H9 (cell line): ENCODE measurements around the gene TRAFD1. TPM values are rescaled to one million over a fixed set of nuclear protein-coding genes. Genes with fewer than 3 reads are reported as not detected.

Experiments
- DNase-seq: peaks from one replicate; pipeline ENCODE4 v3.0.0-alpha.2; 2017
- H2AFZ ChIP-seq: one replicate; pipeline ENCODE4 v1.6.1; 2013; ENCODE audit warnings: mild to moderate bottlenecking, low read length, control low read depth, moderate library complexity
- H2AK5ac ChIP-seq: 2 replicates; pipeline ENCODE4 v1.6.1; 2013; ENCODE audit warnings: low read length, control low read depth, mixed read lengths; ENCODE audit not compliant: insufficient read length
- H2BK120ac ChIP-seq: one replicate; pipeline ENCODE4 v1.6.1; 2013; ENCODE audit warnings: low read depth, mild to moderate bottlenecking, low read length, control low read depth, inconsistent platforms; ENCODE audit not compliant: poor library complexity, severe bottlenecking
- H2BK12ac ChIP-seq: 2 replicates; pipeline ENCODE4 v1.6.1; 2013; ENCODE audit warnings: low read length, control low read depth, mixed read lengths, low read depth; ENCODE audit not compliant: insufficient read length
- H2BK15ac ChIP-seq: 2 replicates; pipeline ENCODE4 v1.6.1; 2013; ENCODE audit warnings: low read depth, low read length, control low read depth
- H2BK20ac ChIP-seq: one replicate; pipeline ENCODE4 v1.6.1; 2013; ENCODE audit warnings: low read depth, mild to moderate bottlenecking, low read length, control low read depth, inconsistent platforms; ENCODE audit not compliant: poor library complexity, severe bottlenecking
- H2BK5ac ChIP-seq: 2 replicates; pipeline ENCODE4 v1.6.1; 2013; ENCODE audit warnings: low read length, control low read depth, mixed read lengths; ENCODE audit not compliant: insufficient read length
- H3K14ac ChIP-seq: 2 replicates; pipeline ENCODE4 v1.6.1; 2013; ENCODE audit warnings: low read length, control low read depth; ENCODE audit not compliant: insufficient read depth
- H3K18ac ChIP-seq: 2 replicates; pipeline ENCODE4 v1.6.1; 2013; ENCODE audit warnings: low read depth, mild to moderate bottlenecking, mixed read lengths, low read length, control low read depth; ENCODE audit not compliant: insufficient read length
- H3K23ac ChIP-seq: 2 replicates; pipeline ENCODE4 v1.6.1; 2013; ENCODE audit warnings: low read length, control low read depth, mixed read lengths, low read depth; ENCODE audit not compliant: insufficient read length
- H3K23me2 ChIP-seq: 2 replicates; pipeline ENCODE4 v1.6.1; 2013; ENCODE audit warnings: low read depth, mild to moderate bottlenecking, mixed read lengths, low read length, control low read depth; ENCODE audit not compliant: insufficient read length, poor library complexity, severe bottlenecking
- H3K27ac ChIP-seq: 2 replicates; pipeline ENCODE4 v1.5.1; 2013; ENCODE audit warnings: low read length, control low read depth, mixed read lengths, low read depth; ENCODE audit not compliant: insufficient read length
- H3K27me3 ChIP-seq: 2 replicates; pipeline ENCODE4 v1.6.1; 2013; ENCODE audit warnings: low read length, control low read depth, inconsistent platforms; ENCODE audit not compliant: insufficient read depth
- H3K4ac ChIP-seq: 2 replicates; pipeline ENCODE4 v1.6.1; 2013; ENCODE audit warnings: low read depth, mild to moderate bottlenecking, control low read depth, inconsistent platforms, low read length, moderate library complexity
- H3K4me1 ChIP-seq: 2 replicates; pipeline ENCODE4 v1.6.1; 2013; ENCODE audit warnings: low read length, control low read depth, inconsistent platforms; ENCODE audit not compliant: insufficient read depth
- H3K4me2 ChIP-seq: 2 replicates; pipeline ENCODE4 v1.6.1; 2013; ENCODE audit warnings: low read length, control low read depth, mixed read lengths; ENCODE audit not compliant: insufficient read length, insufficient read depth
- H3K56ac ChIP-seq: 2 replicates; pipeline ENCODE4 v1.6.1; 2013; ENCODE audit warnings: low read depth, mild to moderate bottlenecking, mixed read lengths, low read length, control low read depth; ENCODE audit not compliant: insufficient read length
- H3K79me1 ChIP-seq: 2 replicates; pipeline ENCODE4 v1.6.1; 2013; ENCODE audit warnings: low read depth, mild to moderate bottlenecking, moderate library complexity, low read length, control low read depth, inconsistent platforms; ENCODE audit not compliant: insufficient read depth, poor library complexity, severe bottlenecking
- H3K79me2 ChIP-seq: 2 replicates; pipeline ENCODE4 v1.6.1; 2013; ENCODE audit warnings: low read length, control low read depth, inconsistent platforms; ENCODE audit not compliant: insufficient read depth
- H3K9ac ChIP-seq: 2 replicates; pipeline ENCODE4 v1.6.1; 2013; ENCODE audit warnings: low read length, control low read depth, mixed read lengths; ENCODE audit not compliant: insufficient read length; ENCODE audit errors: extremely low read depth
- H3K9me3 ChIP-seq: one replicate; pipeline ENCODE4 v1.6.1; 2013; ENCODE audit warnings: low read depth, low read length, inconsistent platforms; ENCODE audit not compliant: control insufficient read depth
- H3T11ph ChIP-seq: one replicate; pipeline ENCODE4 v1.6.1; 2013; ENCODE audit warnings: mild to moderate bottlenecking, low read length, control low read depth, inconsistent platforms
- H4K20me1 ChIP-seq: one replicate; pipeline ENCODE4 v1.6.1; 2013; ENCODE audit not compliant: control insufficient read depth, insufficient read length, insufficient read depth
- H4K5ac ChIP-seq: 2 replicates; pipeline ENCODE4 v1.6.1; 2013; ENCODE audit warnings: low read depth, mild to moderate bottlenecking, mixed read lengths, low read length, control low read depth; ENCODE audit not compliant: insufficient read length
- H4K8ac ChIP-seq: replicated peaks from 2 replicates; pipeline ENCODE4 v1.6.1; 2013; ENCODE audit warnings: low read length, control low read depth, mixed read lengths, low read depth; ENCODE audit not compliant: insufficient read length
- H4K91ac ChIP-seq: 2 replicates; pipeline ENCODE4 v1.6.1; 2013; ENCODE audit warnings: low read depth, mild to moderate bottlenecking, moderate library complexity, mixed read lengths, low read length, control low read depth; ENCODE audit not compliant: insufficient read length
- H3K27ac Mint-ChIP-seq, 3 experiments: 2 replicates in 2 of 3; 3 replicates in 1 of 3; pipeline ENCODE4 v1.8.0; 2020 to 2021; ENCODE audit warnings: mixed read lengths in 3 of 3, mild to moderate bottlenecking in 1 of 3, moderate library complexity in 1 of 3
- H3K27me3 Mint-ChIP-seq: 2 replicates; pipeline ENCODE4 v1.8.0; 2021; ENCODE audit warnings: low read depth, mild to moderate bottlenecking, moderate library complexity, mixed read lengths
- H3K36me3 Mint-ChIP-seq, 3 experiments: 2 replicates in 2 of 3; 3 replicates in 1 of 3; pipeline ENCODE4 v1.8.0; 2020 to 2021; ENCODE audit warnings: low read depth in 3 of 3, mixed read lengths in 3 of 3; ENCODE audit not compliant: insufficient read depth in 1 of 3
- H3K4me1 Mint-ChIP-seq, 2 experiments: 2 replicates each; pipeline ENCODE4 v1.8.0; 2020; ENCODE audit warnings: mixed read lengths in 2 of 2
- H3K4me3 Mint-ChIP-seq, 2 experiments: 2 replicates in 1 of 2; 3 replicates in 1 of 2; pipeline ENCODE4 v1.8.0; 2020 to 2021; ENCODE audit warnings: mild to moderate bottlenecking in 2 of 2, mixed read lengths in 2 of 2, moderate library complexity in 1 of 2
- H3K9me3 Mint-ChIP-seq, 2 experiments: 2 replicates in 1 of 2; 3 replicates in 1 of 2; pipeline ENCODE4 v1.8.0; 2020; ENCODE audit warnings: mild to moderate bottlenecking in 2 of 2, mixed read lengths in 2 of 2, moderate library complexity in 1 of 2
- CTCF ChIP-seq: fragments of 200-600 bp; sonication (generic); conservative IDR thresholded peaks from 3 replicates; pipeline ENCODE4 v1.8.0; 2021; ENCODE audit warnings: antibody characterized with exemption, mild to moderate bottlenecking
- WGBS: extraction: QIAGEN DNeasy Blood & Tissue Kit; methylation state at CpG from one replicate; pipeline ENCODE4 v1.1.7; 2013; ENCODE audit warnings: missing lambda C conversion rate, low lambda C conversion rate, mixed read lengths; ENCODE audit not compliant: insufficient read length; ENCODE audit errors: extremely low coverage; 5-methylcytosine and 5-hydroxymethylcytosine counted together
- total RNA-seq: library from RNA; stranded (reverse); gene quantifications from 2 replicates; pipeline ENCODE4 v1.2.1, GENCODE V29; 2021

The TRAFD1 gene
- total RNA-seq, 1 experiment from 2014 or later = 32.0 TPM

GRCh38 chr12:112196196-112196875, 71.0 kb downstream of the TRAFD1 start:
- Histone ChIP-seq H2BK12ac (no peak overlapping the region), H3K9me3 (no peaks in the 10 kb centered on the region), H3K79me2 (no peaks in the 10 kb centered on the region), H3K14ac (no peak overlapping the region), H3K23ac (no peak overlapping the region), H3K18ac (no peak overlapping the region), H2AK5ac (no peak overlapping the region), H2BK5ac (no peak overlapping the region), H3K4me1 (no peaks in the 10 kb centered on the region), H3K9ac (no peak overlapping the region), H4K20me1 (peaks cover 2% of the 10 kb centered on the region), H4K91ac (no peak overlapping the region), H2BK15ac (no peak overlapping the region), H3K27ac (no peak overlapping the region), H4K5ac (no peak overlapping the region), H2BK20ac (no peak overlapping the region), H2BK120ac (no peak overlapping the region), H3K27me3 (no peaks in the 10 kb centered on the region), H3K79me1 (no peaks in the 10 kb centered on the region), H3T11ph (no peak overlapping the region), H3K23me2 (no peaks in the 10 kb centered on the region), H3K56ac (no peak overlapping the region), H3K4ac (no peak overlapping the region), H2AFZ (no peak overlapping the region), H4K8ac (no peak overlapping the region), H3K4me2 (no peak overlapping the region)
- Mint-ChIP-seq H3K27ac (peak overlapping the region in 1 of 3 experiments; percentile 46; a peak in 2 of 7 replicates), H3K4me3 (no peak overlapping the region), H3K27me3 (no peaks in the 10 kb centered on the region), H3K4me1 (peaks cover 3 to 4% of the 10 kb centered on the region in 2 experiments; a peak in 3 of 4 replicates), H3K9me3 (no peaks in the 10 kb centered on the region; a peak in 1 of 5 replicates), H3K36me3 (peaks cover 10 to 46% (median 30%) of the 10 kb centered on the region in 3 experiments; a peak in 6 of 7 replicates)
- no CpG with 5 or more reads among the region's 9 CpGs for WGBS
- TF ChIP-seq CTCF = no peak
- no peak for DNase-seq
